Measurements from ENCODE around the gene ZNF341.

ZNF341 gene

GRCh38 chr20:33696448-33696847 lies 35.3 kb upstream of the ZNF341 start:
- Histone ChIP-seq H3K27ac (ENCODE audit: extremely low read depth, low read depth, low read length) (no peak overlapping the region), H3K9me3 (ENCODE audit: control insufficient read depth, insufficient read depth, low read depth, low read length) (no peaks in the 10 kb centered on the region), H3K36me3 (ENCODE audit: control insufficient read depth in 2 of 2, insufficient read depth in 1 of 2, low read length in 2 of 2) (no peaks in the 10 kb centered on the region), H3K4me3 (ENCODE audit: low read depth, low read length) (no peak overlapping the region), H3K4me1 (ENCODE audit: control insufficient read depth, insufficient read depth, low read length) (no peaks in the 10 kb centered on the region)
- POLR2A ChIA-PET, result no interaction called here
- CTCF ChIA-PET, result no interaction called here
- TF ChIP-seq ZFP3 (tag by site-specific recombination; IDR thresholded peaks at IDR 0.05; ENCODE audit: low read depth) (no peak), ZNF366 (tag by site-specific recombination; conservative IDR thresholded peaks at IDR 0.05) (no peak), YY2 (tag by site-specific recombination; IDR thresholded peaks at IDR 0.05) (no peak), ZNF561 (tag by site-specific recombination; IDR thresholded peaks at IDR 0.05; ENCODE audit: borderline replicate concordance) (no peak), ZNF16 (tag by site-specific recombination; IDR thresholded peaks at IDR 0.05; ENCODE audit: low read depth) (no peak), ZNF266 (tag by site-specific recombination; IDR thresholded peaks at IDR 0.05; ENCODE audit: low read depth) (no peak), ZNF518A (tag by site-specific recombination; conservative IDR thresholded peaks at IDR 0.05; ENCODE audit: low read depth) (no peak), ZNF501 (tag by site-specific recombination; IDR thresholded peaks at IDR 0.05) (no peak), ZNF585B (tag by site-specific recombination; IDR thresholded peaks at IDR 0.05) (no peak), ZNF26 (tag by site-specific recombination; IDR thresholded peaks at IDR 0.05) (no peak), ZNF623 (tag by site-specific recombination; IDR thresholded peaks at IDR 0.05) (no peak), ZNF670 (tag by site-specific recombination; IDR thresholded peaks at IDR 0.05; ENCODE audit: low read depth) (no peak), ZNF223 (tag by site-specific recombination; IDR thresholded peaks at IDR 0.05) (no peak), AEBP2 (tag by site-specific recombination; IDR thresholded peaks at IDR 0.05; ENCODE audit: borderline replicate concordance) (no peak), ZNF555 (tag by site-specific recombination; conservative IDR thresholded peaks at IDR 0.05) (no peak), ZNF600 (tag by site-specific recombination; IDR thresholded peaks at IDR 0.05) (no peak), ZBTB17 (tag by site-specific recombination; IDR thresholded peaks at IDR 0.05) (no peak), ZNF335 (tag by site-specific recombination; conservative IDR thresholded peaks at IDR 0.05) (no peak), KLF9 (tag by site-specific recombination; IDR thresholded peaks at IDR 0.05; ENCODE audit: low read depth) (no peak)

- Histone ChIP-seq H3K4me3 (ENCODE audit: low read depth, low read length) (no peak overlapping the region), H3K36me3 (ENCODE audit: control insufficient read depth in 2 of 2, insufficient read depth in 1 of 2, low read length in 2 of 2) (no peaks in the 10 kb centered on the region), H3K4me1 (ENCODE audit: control insufficient read depth, insufficient read depth, low read length) (no peaks in the 10 kb centered on the region), H3K9me3 (ENCODE audit: control insufficient read depth, insufficient read depth, low read depth, low read length) (no peaks in the 10 kb centered on the region), H3K27ac (ENCODE audit: extremely low read depth, low read depth, low read length) (no peak overlapping the region)
- CTCF ChIA-PET, result no interaction called here
- POLR2A ChIA-PET, result no interaction called here
- TF ChIP-seq ZNF202 (tag by site-specific recombination; IDR thresholded peaks at IDR 0.05; ENCODE audit: borderline replicate concordance), result no peak
- TF ChIP-seq ZNF416 (tag by site-specific recombination; IDR thresholded peaks at IDR 0.05), result no peak
- no peak for TF ChIP-seq ZSCAN23 (tag by site-specific recombination; IDR thresholded peaks at IDR 0.05)
- no peak for TF ChIP-seq ZNF624 (tag by site-specific recombination; IDR thresholded peaks at IDR 0.05)
- no peak for TF ChIP-seq ZBTB17 (tag by site-specific recombination; IDR thresholded peaks at IDR 0.05)
- no peak for TF ChIP-seq ZBTB1 (tag by site-specific recombination; IDR thresholded peaks at IDR 0.05)
- no peak for TF ChIP-seq ZNF514 (tag by site-specific recombination; IDR thresholded peaks at IDR 0.05)
- TF ChIP-seq ZNF473 (tag by site-specific recombination; IDR thresholded peaks at IDR 0.05), result no peak
- no peak for TF ChIP-seq ZSCAN18 (tag by site-specific recombination; IDR thresholded peaks at IDR 0.05)
- no peak for TF ChIP-seq BCL11A (tag by site-specific recombination; IDR thresholded peaks at IDR 0.05; ENCODE audit: low read depth)
These were observed 34.7 kb upstream of the ZNF341 start for GRCh38 chr20:33697129-33697528.

All from HEK293 (cell line).